Transverse colon (tissue), 4 donors: ENCODE data around the gene OR2H1. TPM values are rescaled to one million over a fixed set of nuclear protein-coding genes. Genes with fewer than 3 reads are reported as not detected.

Source experiments
- DNase-seq: peaks from one replicate; pipeline ENCODE4 v3.0.0-alpha.2; 2019
- H3K27ac ChIP-seq, 4 donors: fragments of 200-600 bp; sonication (generic); 2 replicates each; pipeline ENCODE4 v1.5.1; 2016 to 2018; ENCODE audit warnings: inconsistent platforms in 4 of 4
- H3K27me3 ChIP-seq: fragments of 200-600 bp; sonication (generic); 2 replicates; pipeline ENCODE4 v1.5.1; 2017; ENCODE audit warnings: inconsistent platforms
- H3K36me3 ChIP-seq, 4 donors: fragments of 200-600 bp; sonication (generic); 2 replicates each; pipeline ENCODE4 v1.5.1; 2017 to 2019; ENCODE audit warnings: inconsistent platforms in 4 of 4
- H3K4me1 ChIP-seq, 4 donors: fragments of 200-600 bp; sonication (generic); 2 replicates each; pipeline ENCODE4 v1.5.1; 2017 to 2020; ENCODE audit warnings: inconsistent platforms in 4 of 4
- H3K4me3 ChIP-seq, 4 donors: fragments of 200-600 bp; sonication (generic); 1 replicate in 1 of 4; 2 replicates in 3 of 4; pipeline versions ENCODE4 v1.5.1 to v1.6.1; 2017 to 2019; ENCODE audit warnings: inconsistent platforms in 4 of 4
- H3K9me3 ChIP-seq, 2 donors: fragments of 200-600 bp; sonication (generic); 2 replicates each; pipeline ENCODE4 v1.5.1; 2017 to 2019; ENCODE audit warnings: inconsistent platforms in 2 of 2
- CTCF ChIP-seq, 5 experiments: fragments of 200-600 bp in 3 of 5; fragments of 450-650 bp in 2 of 5; sonication (generic) in 3 of 5; IDR thresholded peaks; 1 replicate in 2 of 5; 2 replicates in 3 of 5; pipeline ENCODE4 v1.5.1; 2016 to 2017; ENCODE audit warnings: antibody characterized with exemption in 5 of 5, inconsistent platforms in 3 of 5, mild to moderate bottlenecking in 2 of 5, moderate library complexity in 1 of 5
- EP300 ChIP-seq: sonication (generic); formaldehyde crosslinking; IDR thresholded peaks from one replicate; pipeline ENCODE4 v1.6.1; 2017; ENCODE audit warnings: antibody characterized with exemption, low read depth
- POLR2A ChIP-seq: fragments of 450-650 bp; IDR thresholded peaks from one replicate; pipeline ENCODE4 v1.6.1; 2016; ENCODE audit warnings: antibody characterized with exemption, mild to moderate bottlenecking, moderate library complexity
- POLR2AphosphoS5 ChIP-seq, 3 donors: sonication (generic); formaldehyde crosslinking; IDR thresholded peaks; one replicate each; pipeline ENCODE4 v1.6.1; 2016; ENCODE audit warnings: antibody characterized with exemption in 3 of 3
- WGBS, 2 donors: methylation state at CpG; one replicate each; pipeline ENCODE4 v1.1.5; 2018; ENCODE audit warnings: low coverage in 1 of 2; 5-methylcytosine and 5-hydroxymethylcytosine counted together
- in situ Hi-C, 4 donors: fragments of 200-750 bp; cut with MboI; loops; one replicate each; pipeline versions ENCODE4 v1.15.0 to v1.15.1; 2017; ENCODE audit warnings: low sequenced_read_pairs in 3 of 4, low pct_ligation_motif_present in 1 of 4, low pct_unique_long_range_greater_than_20kb in 1 of 4
- intact Hi-C: fragments of 100-400 bp; cut with DNase I; formaldehyde crosslinking; loops from one replicate; pipeline ENCODE4 v1.15.1; 2023; ENCODE audit warnings: low total_unique reads
- total RNA-seq, 4 donors: library from RNA; depleted of rRNA; stranded (reverse); fragments of >200 nt; gene quantifications; one replicate each; pipeline ENCODE4 v1.1.0, GENCODE V29; 2016

Gene OR2H1
- total RNA-seq, 4 donors from 2014 or later: not detected

- no peak within 1 kb of the TSS for H3K4me3 ChIP-seq
- WGBS, 2 donors: 76% methylated on average over 2 of the region's 2 CpGs; no CpG with 5 or more reads in 1 of the 2 donors
- TF ChIP-seq CTCF (IDR thresholded peaks at IDR 0.05) (no peak), EP300 (no peak), POLR2A (no peak), POLR2AphosphoS5 (IDR thresholded peaks at IDR 0.05) (no peak)
- H3K36me3 ChIP-seq: no peaks in the 10 kb centered on the region
- no peaks in the 10 kb centered on the region for H3K4me1 ChIP-seq
- DNase-seq: no peak
- no peak within 1 kb of the TSS for H3K27ac ChIP-seq
- H3K27me3 ChIP-seq: no peaks in the 10 kb centered on the region
- in situ Hi-C loops (no loop called here), intact Hi-C loops (no loop called here)
- no peaks in the 10 kb centered on the region for H3K9me3 ChIP-seq
Observed at GRCh38 chr6:29487660-29488059, 30.7 kb downstream of the OR2H1 start, which contains the start of gene MAS1L. TSS of gene MAS1L (minus strand) at chr6:29487956. CDS start at chr6:29487902, 54 bp downstream.

- H3K27me3 ChIP-seq: no peaks in the 10 kb centered on the region
- in situ Hi-C loops: no loop called here
Observed at GRCh38 chr6:29488874-29489273, 31.9 kb downstream of the OR2H1 start.

GRCh38 chr6:29489286-29489685 is 32.3 kb downstream of the OR2H1 start:
- in situ Hi-C loops: no loop called here
- 78 to 91% methylated on average over 8 of the region's 8 CpGs for WGBS, 2 donors

More at GRCh38 chr6:29488874-29489273, 31.9 kb downstream of the OR2H1 start:
- H3K27ac ChIP-seq: no peak overlapping the region
- no peak for DNase-seq
- no peaks in the 10 kb centered on the region for H3K36me3 ChIP-seq
- H3K4me1 ChIP-seq: no peaks in the 10 kb centered on the region
- intact Hi-C loops: no loop called here
- no peak overlapping the region for H3K4me3 ChIP-seq
- H3K9me3 ChIP-seq: no peaks in the 10 kb centered on the region
- TF ChIP-seq EP300 (no peak), POLR2AphosphoS5 (IDR thresholded peaks at IDR 0.05) (no peak), CTCF (IDR thresholded peaks at IDR 0.05) (no peak), POLR2A (no peak)

GRCh38 chr6:29490055-29490454 is 33.1 kb downstream of the OR2H1 start:
- no peaks in the 10 kb centered on the region for H3K9me3 ChIP-seq

More at GRCh38 chr6:29489286-29489685, 32.3 kb downstream of the OR2H1 start:
- no peak overlapping the region for H3K4me3 ChIP-seq
- H3K9me3 ChIP-seq: no peaks in the 10 kb centered on the region
- no peak overlapping the region for H3K27ac ChIP-seq
- H3K36me3 ChIP-seq: no peaks in the 10 kb centered on the region
- TF ChIP-seq CTCF (IDR thresholded peaks at IDR 0.05) (no peak), POLR2AphosphoS5 (IDR thresholded peaks at IDR 0.05) (no peak), POLR2A (no peak), EP300 (no peak)
- H3K27me3 ChIP-seq: no peaks in the 10 kb centered on the region
- intact Hi-C loops: no loop called here
- DNase-seq: no peak
- no peaks in the 10 kb centered on the region for H3K4me1 ChIP-seq

More at GRCh38 chr6:29490055-29490454, 33.1 kb downstream of the OR2H1 start:
- no peaks in the 10 kb centered on the region for H3K27me3 ChIP-seq
- no peak overlapping the region for H3K27ac ChIP-seq
- no peaks in the 10 kb centered on the region for H3K36me3 ChIP-seq
- TF ChIP-seq EP300: no peak
- TF ChIP-seq POLR2AphosphoS5 (IDR thresholded peaks at IDR 0.05): no peak
- TF ChIP-seq POLR2A: no peak
- no peak for TF ChIP-seq CTCF (IDR thresholded peaks at IDR 0.05)
- no peaks in the 10 kb centered on the region for H3K4me1 ChIP-seq
- no peak for DNase-seq
- intact Hi-C loops (no loop called here), in situ Hi-C loops (no loop called here)
- WGBS, 2 donors: 67 to 79% methylated on average over 3 of the region's 3 CpGs
- H3K4me3 ChIP-seq: no peak overlapping the region
